AML-193 (cell line): ENCODE results near the gene SGCD.

Source experiments
- DNase-seq, 2 experiments: peaks; one replicate each; lab custom pipeline; 2025; lab: John Stamatoyannopoulos, UW

Gene SGCD

DNA sequence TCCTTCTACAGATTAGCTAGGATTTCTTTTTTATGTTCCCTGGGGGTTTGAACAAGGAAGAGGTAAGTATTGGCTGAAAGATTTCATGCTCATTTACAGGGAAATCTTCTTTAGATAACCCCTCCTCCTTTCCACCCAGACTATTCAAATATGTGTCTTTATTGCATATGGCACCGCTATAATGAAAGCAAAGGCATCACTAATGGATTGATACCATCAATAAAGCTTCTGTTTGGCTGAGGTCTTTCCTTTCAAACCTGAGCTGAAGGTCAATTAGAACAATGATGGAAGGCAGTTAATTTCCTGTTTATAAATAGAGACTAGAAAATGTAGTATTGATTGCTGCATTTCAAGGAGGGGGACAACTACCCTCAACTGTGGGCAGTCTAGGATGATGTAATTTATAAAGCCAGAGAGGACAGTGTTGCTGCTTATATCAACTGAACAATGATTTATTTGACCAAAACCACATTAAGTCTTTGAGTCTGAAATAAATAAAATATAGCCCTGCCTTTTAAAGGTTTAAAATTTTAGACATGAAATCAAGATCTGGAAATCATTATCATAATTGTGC is 132.9 kb downstream of the SGCD start:
- no peak for DNase-seq

DNA sequence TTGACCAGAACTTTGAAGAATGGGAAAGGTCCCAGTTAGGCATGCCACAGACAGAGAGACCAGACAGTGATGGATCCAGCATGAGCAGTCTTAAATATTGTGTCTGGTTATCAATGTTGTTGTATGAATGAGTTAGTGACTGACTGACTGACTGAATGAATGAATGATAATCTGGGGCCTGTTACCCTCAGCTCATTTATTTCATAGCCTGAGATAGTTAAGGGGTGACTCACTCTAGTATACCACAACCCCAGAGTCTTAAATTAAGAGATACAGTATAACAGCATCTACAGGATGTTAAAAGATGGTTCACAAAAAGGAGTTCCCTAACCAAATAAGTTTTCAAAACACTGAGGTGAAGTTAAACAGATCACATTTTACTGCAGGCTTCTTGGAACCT is 133.5 kb downstream of the SGCD start:
- no peak for DNase-seq

DNA sequence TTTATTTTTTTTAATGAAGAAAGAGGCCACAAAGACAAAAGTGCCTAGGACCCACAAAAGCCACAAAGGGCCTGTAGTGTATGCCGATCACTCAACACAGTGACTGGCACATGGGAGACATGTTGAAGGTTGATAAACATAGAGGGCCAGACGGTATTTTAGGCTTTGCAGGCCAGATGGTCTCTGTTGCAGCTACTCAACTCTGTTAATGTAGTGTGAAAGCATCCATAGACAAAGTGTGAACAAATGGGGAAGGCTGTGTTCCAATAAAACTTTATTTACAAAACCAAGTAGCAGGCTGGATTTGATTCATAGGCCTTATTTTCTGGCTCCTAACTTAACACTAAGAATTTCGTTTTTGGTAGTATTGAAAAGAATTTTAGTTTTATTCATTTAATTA is 139.9 kb downstream of the SGCD start:
- no peak for DNase-seq

DNA sequence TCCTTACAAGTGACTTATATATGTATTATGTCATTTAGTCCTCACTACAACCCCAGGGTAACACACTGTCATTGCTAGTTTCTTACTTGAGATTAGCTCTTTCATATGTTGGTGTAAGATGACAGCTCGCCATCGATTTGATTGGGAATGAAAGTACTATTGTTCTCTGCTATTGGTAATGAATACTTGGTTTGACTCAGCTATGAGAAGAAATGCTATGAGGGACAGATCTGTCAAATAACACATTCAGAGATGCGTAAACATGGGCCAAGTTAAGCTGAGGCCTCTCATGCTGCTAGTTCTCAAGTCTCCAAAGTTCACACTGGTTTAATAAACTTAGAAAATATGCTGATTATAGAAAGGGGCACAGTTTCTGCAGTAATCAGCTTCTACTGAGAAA is 142.7 kb downstream of the SGCD start:
- no peak for DNase-seq

DNA sequence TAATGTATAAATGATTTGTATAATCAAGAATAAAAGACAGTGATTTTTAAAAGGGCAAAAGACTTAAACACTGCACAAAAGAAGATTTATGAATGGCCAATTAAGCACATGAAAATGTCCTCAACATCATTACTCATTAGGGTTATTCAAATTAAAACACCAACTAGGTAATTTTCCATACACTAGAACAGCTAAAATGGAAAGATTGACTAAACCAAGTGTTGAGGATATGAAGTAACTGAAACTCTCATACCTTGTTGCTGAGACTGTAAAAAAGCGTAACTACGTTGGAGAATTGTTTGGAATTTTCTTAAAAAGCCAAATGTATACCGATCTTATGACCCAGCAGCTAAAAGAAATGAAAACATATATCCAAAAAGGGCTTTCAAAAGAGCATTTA is 144.9 kb downstream of the SGCD start:
- no peak for DNase-seq

DNA sequence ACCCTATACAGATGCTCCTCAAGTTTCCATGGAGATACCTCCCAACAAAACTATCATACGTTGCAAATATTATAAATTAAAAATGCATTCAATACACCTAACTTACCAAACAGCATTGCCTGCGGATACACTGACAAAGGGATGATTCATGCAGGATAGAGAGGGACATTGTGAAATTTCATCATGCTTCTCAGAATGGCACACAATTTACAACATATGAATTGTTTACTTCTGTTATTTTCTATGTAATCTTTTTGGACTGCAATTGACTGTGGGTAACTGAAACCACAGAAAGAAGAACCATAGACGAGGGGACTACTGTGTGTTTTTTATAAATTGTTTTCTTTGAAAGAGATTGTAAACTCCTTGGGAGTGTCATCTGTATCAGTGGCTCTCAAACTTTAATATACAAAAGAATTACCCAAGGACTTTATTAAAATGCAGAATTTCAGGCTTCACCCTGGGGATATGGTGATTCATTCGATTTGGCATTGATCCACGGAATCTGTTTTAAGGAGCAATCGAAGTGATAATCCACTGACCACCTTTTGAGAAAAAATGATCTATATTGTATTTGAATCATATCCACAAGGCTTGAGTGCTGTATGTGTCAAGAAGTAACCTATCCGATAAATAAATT is 146.4 kb downstream of the SGCD start:
- DNase-seq = peak; percentile 47 to 61

DNA sequence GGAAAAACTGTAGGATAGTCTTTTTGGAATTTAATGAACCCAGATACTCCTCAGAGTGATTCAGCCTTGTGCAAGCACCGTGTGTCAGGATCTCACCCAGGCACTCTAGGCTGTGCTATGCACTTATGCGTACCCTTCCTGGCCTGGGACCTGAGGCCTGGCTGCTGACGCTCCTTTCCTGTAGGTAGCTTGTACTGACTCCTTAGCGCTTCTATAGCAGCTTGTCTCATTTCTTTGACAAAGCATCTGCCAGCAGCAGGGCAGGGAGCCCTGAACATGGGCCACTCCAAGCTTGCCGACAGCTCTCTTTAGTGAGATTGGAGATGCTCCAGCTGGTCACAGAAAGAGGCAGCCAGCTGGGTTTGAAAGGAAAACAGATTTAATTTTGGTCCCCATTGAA is 147.3 kb downstream of the SGCD start:
- no peak for DNase-seq

DNA sequence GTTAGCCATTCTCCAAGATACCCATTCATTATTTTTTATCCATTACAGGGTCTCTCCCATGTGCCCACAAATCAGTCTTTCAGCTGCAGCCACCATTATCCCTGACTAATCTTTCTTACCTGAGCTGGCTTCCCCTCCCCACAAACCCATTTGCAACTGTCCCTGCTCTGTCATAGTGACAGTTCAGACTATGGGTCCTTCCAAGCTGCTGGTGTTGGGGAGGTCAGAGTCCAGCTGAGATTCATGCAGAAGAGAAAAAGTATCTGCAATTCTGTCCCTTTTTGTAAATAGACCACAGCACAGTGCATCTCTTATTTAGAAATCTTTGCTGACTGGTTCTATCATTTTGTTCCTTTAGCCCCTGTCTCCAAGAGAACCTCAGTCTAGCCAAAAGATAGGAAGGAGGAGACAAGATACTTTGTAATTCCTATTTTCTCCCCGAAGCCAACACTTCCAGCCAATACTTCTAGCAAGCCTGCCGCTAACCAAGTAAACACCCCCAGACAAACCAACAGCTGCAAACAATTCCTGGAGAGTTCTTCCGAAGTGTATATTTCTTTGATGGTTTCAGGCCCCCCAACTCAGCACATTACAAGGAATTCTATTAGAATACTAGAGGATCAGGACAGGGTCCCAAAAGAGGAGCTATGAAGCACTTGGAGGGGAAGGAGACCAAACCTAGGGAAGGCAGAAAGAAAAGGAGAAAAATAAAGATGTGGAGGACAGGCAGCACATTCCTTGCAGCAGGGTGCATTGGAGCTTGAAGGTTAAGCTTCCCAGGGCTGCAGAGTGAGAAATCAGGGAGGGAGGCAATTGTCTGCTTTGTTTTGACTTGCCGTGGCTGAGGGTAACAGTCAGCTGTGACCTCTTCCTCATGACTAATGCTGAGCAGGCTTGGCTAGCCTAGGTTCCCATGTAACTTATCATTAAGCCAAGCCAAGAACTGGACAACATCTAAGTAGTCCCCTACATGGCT is 148.5 kb downstream of the SGCD start:
- DNase-seq = peak in 1 of 2 experiments; percentile 1

DNA sequence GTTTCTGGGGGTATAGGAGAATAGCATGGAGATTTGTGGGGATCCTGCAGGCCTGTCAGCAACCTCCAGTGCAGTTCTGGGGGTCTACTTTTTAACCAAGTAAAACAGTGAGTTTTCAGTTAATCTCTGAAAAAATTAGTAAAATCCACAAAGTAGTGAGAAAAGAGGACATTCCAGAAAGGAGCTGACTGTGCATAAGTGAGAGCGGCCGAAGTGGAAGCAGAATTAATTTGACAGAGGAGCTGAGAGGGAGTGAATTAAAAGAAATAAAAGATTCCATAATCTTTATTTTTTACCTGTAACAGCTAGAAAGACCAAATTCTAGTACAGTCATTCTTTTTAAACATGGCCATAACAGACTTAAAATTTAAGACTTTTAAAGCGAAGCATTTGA is 149.2 kb downstream of the SGCD start:
- no peak for DNase-seq

DNA sequence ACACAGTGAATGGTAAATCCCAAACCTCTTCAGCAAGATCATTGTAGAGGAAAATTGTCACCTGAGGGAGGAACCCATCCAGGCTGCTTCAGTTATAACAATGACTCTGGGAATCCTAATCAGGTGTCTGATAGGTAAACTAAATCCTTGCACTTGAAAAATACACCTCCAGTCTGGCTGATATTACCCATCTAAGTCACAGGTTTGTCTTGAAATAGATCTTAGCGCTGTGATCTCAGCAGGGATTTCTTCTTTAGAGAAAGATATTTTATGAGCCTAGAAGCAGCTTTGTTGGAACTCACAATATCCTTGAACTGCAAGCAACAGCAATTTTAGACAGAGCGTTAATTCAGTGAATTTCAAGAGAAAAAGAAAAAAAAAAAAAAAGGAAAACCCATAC is 149.7 kb downstream of the SGCD start:
- no peak for DNase-seq

DNA sequence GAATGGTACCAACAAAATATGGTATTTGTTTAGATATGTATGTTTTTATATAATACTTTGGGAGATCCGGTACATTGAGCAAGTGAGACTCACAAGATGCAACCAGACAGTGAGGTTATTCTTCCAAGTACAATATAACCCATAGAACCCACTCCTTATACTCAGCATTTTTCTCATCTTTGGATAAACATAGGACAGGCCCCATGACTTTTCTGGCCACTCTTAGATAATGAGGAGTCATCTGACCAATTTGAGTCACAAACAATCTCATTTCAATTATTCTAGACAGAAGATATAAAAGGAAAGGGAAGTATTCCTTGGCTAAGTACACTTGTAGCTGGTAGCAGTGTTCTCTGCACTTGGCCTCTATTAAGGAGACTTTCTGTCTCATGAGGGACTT is 150.2 kb downstream of the SGCD start:
- no peak for DNase-seq

DNA sequence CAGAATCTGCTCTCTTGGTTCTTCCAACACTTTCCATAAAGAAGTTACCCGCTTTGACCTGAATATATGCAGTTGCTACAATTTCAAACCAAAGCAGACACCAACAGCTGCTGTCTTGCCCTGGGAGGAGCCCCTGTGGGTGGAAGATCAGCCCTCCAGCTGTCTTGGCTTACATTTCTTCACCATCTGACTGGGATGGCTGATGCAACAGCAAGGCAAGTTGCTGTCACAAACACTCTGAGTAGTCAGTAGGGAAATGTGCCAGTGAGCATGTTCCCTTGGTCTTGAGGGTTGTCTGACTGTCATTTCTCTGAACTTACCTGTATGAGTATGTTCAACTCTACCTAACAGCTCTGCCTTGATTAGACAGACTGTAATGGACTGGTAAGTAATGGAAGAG is 152.9 kb downstream of the SGCD start:
- peak in 1 of 2 experiments; percentile 12 for DNase-seq

DNA sequence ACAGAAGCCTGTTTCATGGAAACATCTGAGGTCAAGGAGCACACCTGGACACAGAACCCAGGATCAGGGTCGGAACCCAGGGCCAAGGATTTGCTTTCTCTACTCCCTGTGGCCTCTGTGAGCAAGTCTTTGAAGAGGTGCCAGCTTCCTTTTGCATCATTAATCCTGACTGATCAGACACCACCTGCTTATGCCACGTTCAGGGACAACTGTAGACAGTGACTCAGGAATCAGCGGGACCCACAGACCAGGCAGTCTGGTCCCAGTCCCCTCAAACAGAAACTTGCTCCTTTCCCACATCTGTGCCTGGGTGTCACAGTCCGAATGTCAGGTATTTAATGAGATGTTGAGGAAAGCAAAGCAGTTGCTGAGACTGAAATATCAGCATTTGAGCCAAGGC is 154.8 kb downstream of the SGCD start:
- DNase-seq = no peak

DNA sequence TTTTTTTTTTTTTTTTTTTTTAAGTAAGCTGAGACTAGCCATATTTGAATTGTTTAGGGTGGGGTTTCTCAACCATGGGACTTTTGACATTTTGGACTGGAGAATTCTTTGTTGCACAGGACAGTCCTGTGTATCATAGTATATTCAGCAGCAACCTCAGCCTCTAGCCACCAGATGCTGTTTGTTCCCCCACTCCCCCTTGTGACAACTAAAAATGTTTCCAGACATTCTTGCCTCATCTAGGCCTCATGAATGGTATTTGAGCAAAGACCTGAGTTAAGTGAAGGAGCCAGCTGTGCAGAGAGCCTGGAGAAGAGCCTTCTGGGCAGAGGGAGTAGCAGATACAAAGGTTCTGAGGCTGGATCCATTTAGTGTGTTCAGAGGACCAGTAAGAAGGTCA is 155.9 kb downstream of the SGCD start:
- DNase-seq = no peak

DNA sequence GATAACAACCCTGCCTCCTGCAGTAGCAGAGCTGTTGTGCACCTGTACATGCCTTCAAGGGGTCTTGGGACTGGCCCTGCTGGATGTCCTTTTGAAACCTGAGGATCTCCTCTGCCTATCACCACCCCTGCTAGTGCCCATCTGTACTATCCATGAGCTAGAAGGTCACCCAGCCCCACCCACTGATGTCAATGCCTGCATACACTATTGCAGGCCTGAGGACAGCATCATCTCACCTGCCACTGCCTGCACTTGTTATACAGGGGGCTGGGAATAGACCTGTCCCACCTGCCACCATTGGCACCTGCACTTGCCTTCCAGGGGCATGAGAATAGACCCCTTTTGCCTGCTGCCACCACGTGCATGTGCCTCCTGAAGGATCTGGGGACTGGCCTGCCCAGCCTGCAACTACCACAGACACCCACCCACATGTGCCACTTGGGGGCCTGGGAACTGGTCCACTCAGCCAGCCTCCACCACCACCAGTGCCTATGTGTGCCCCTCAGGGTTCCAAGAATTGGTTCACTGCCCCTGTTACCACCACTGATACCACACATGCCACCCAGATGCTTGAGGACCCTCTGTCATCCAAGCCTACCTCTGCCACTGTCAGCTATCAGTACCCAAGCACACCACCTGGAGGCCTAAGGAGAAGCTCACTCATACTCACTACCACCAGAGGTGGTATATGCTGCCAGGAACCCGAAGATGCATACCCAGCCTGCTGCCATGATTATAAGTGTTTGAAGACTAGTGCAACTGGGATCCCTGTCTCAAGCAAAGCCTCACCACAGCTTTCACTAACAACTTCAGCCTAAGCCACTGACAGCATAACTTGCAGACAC is 159.7 kb downstream of the SGCD start:
- DNase-seq = no peak

DNA sequence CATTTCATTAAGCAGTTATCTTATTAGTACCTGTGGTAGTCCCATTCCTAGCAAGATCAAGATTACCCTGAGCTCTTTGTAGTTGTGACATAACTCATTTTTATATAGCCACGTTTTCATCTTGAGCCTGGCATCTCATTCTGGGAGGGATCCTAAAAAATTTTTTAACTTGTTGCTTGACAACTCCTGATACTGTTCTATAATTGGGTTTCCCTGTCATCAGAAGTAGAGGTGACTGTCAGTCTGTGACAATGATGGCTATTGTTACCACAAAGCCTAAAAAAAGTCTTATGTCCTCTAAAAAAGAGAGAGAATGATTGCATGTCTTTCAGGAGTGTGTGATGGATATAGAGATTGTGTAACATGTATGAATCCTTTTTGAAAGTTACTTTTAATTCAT is 164.8 kb downstream of the SGCD start:
- no peak for DNase-seq

DNA sequence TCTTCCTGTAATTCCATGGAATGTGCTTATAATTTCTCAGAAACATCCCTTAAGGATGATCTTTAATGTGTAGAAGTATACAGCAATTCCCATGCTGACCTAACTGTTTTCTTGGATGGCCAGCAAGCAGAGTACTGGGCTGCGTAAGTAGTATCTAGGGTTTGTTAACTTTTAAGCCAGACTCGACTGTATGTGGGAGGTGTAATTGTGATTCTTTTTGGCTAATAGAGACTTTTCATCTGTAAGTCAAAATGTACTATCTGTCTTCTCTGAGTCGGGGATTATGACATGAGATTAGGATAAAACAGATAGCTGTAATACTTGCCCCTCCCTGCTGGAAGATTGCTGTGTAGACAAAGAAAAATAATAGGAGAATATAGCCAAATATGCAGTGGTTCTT is 169.3 kb downstream of the SGCD start:
- DNase-seq = no peak

DNA sequence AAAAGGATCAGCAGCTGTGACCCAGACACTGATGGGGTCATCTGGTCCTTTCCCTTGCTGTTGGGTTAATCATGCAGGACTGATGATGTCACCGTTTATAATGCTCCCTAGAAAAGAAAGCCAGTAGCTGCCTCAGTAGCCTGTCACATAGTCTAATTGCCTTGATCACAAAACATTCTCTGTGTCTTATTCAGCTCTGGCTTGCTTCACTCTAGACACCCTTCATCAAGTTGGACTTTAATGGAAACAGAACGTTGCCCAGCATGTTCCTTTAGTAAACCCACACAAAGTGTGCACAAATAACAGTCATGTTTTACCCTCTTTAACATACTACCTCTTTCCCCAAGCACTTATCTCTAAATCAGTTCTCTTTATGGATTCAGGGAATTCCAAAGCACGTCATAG is 170.8 kb downstream of the SGCD start:
- DNase-seq = no peak

DNA sequence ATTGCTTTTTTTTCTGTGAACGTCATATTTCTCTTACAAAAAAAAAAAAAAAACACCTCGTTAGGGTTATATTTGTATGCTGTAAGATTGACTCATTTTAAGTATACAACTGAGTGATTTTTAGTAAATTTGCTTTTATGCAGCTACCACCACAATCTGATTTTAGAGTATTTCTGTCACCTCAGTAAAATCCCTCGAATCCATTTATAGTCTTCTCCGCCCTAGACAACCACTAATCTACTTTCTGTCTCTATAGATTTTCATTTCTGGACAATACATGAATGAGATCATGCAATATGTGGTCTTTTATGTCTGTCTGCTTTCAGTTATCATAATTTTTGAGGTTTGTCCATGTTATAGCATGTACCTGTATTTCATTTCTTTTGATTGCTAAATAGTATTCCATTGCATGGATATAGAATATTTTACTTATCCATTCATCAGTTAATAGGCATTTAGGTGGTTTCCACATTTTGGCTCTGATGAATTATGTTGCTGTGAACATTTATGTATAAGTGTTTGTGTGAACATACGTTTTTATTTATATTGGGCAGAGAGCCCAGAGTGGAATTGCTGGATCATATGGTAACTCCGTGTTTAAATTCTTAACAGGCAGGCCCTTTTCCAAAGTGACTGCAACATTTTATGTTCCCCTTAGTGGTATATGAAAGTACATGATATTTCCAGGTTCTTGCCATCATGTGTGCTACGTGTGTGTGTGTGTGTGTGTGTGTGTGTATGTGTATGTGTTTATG is 171.4 kb downstream of the SGCD start:
- no peak for DNase-seq

DNA sequence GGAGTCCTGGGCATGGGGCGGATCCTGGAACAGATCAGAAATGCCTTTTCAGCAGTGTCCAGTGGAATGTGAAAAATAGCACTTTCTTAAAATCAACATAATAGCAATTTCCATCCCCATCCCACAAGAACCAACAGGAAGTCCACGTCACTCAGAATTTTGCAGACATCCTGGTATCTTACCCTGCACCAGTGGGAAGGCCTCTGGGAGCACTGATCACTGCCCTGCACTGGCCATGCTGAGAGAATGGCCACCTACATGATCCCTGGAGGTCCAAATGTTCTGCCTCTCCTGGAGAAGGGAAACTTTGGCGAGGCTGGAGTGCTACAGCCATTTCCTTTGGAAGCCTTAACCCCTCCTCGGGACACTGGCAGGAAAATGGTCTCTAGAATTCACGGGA is 173.8 kb downstream of the SGCD start:
- DNase-seq = no peak

DNA sequence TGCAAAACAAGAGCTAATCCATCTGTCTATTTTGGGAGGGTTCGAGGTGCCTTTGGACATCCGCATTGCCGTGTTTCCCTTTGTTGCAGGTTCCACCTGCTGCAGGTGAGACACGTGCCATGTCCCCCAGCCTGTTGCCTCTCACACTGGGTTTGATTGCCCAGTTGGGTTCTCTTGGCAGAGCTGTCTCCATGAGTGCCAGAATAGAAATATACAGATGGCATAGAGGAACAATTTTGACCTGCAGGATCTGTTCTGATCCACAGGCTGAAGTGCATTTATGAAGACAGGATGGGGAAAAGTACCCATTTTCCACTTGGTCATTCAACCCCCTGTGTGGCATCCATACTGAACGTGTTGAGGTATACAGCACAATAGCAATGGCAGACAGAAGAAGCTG is 178.1 kb downstream of the SGCD start:
- DNase-seq = no peak
